Uterus (tissue), 2 donors: ENCODE results near the gene CIDEB.

ENCODE experiments used
- CTCF ChIP-seq, 4 experiments: fragments of 200-600 bp in 2 of 4; fragments of 450-650 bp in 2 of 4; sonication (generic) in 2 of 4; IDR thresholded peaks; one replicate each; pipeline ENCODE4 v1.5.1; 2016 to 2019; ENCODE audit warnings: antibody characterized with exemption in 4 of 4, mild to moderate bottlenecking in 2 of 4, moderate library complexity in 1 of 4
- POLR2A ChIP-seq, 2 donors: fragments of 450-650 bp; IDR thresholded peaks; one replicate each; pipeline ENCODE4 v1.6.1; 2016; ENCODE audit warnings: antibody characterized with exemption in 2 of 2, mild to moderate bottlenecking in 1 of 2, moderate library complexity in 1 of 2

- no peak for TF ChIP-seq POLR2A (IDR thresholded peaks at IDR 0.05)
- TF ChIP-seq CTCF (IDR thresholded peaks at IDR 0.05) = peak; percentile 67 to 85 (median 72)
Observed at GRCh38 chr14:24307575-24308341, at the start of gene CIDEB.
